D721Med (cell line): Measurements from ENCODE around the gene DNAJC15.

Source experiments
- DNase-seq: peaks from one replicate; pipeline ENCODE4 v3.0.0; 2011; ENCODE audit warnings: low spot score; ENCODE audit not compliant: insufficient read length
- FAIRE-seq: peaks from 2 replicates; lab custom pipeline; 2011; peaks lifted over from hg19 to GRCh38; lab: Jason Lieb, UNC
- TF ChIP-seq, protein P1 (sequence below): IDR thresholded peaks from 2 replicates; pipeline ENCODE4 v1.5.1; 2012; ENCODE audit warnings: mild to moderate bottlenecking, control low read depth; ENCODE audit not compliant: insufficient read depth; ENCODE audit errors: missing control alignments

The DNAJC15 gene

DNA sequence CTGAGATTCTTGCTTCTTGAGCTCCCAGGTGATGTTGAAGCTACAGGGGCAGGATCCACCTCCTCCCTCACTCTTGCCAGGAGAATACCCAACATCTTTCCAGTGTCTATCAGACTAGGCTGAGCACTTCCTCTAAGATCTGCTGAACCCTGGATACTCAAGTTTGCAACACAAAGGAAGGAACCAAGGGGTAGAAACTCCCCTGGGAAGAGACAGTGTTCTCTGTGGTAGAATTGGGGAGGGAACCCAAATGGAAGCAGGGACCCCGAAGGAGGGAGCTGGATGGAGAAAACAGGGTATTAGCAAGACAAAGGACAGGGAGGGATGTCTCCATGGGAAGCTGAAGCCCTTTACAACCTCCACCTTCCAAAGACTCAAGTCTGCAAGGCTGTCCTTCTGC, 117.6 kb downstream of the DNAJC15 start:
- TF ChIP-seq, protein P1, sequence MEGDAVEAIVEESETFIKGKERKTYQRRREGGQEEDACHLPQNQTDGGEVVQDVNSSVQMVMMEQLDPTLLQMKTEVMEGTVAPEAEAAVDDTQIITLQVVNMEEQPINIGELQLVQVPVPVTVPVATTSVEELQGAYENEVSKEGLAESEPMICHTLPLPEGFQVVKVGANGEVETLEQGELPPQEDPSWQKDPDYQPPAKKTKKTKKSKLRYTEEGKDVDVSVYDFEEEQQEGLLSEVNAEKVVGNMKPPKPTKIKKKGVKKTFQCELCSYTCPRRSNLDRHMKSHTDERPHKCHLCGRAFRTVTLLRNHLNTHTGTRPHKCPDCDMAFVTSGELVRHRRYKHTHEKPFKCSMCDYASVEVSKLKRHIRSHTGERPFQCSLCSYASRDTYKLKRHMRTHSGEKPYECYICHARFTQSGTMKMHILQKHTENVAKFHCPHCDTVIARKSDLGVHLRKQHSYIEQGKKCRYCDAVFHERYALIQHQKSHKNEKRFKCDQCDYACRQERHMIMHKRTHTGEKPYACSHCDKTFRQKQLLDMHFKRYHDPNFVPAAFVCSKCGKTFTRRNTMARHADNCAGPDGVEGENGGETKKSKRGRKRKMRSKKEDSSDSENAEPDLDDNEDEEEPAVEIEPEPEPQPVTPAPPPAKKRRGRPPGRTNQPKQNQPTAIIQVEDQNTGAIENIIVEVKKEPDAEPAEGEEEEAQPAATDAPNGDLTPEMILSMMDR = no peak
- no peak for FAIRE-seq
- no peak for DNase-seq

DNA sequence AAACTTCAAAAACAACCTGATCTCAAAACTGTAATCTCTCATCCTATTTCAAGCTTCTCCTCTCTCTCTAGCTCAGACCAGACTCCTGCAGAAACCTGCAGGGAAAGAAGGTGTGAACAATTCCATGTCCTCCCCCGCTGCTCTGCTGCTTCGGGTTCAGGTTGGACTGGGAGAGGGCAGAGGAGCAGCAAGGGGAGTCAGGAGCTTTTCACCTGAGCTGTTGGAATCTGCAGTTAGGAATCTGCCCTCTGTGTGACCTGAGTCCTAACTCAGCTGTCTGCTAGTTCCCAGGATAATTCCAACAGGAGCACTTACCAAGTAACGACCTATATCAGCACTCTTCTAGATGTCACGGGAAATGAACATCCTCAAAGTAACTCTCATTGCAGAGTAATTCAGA, 118.3 kb downstream of the DNAJC15 start:
- TF ChIP-seq, protein P1 = no peak
- no peak for DNase-seq
- no peak for FAIRE-seq

DNA sequence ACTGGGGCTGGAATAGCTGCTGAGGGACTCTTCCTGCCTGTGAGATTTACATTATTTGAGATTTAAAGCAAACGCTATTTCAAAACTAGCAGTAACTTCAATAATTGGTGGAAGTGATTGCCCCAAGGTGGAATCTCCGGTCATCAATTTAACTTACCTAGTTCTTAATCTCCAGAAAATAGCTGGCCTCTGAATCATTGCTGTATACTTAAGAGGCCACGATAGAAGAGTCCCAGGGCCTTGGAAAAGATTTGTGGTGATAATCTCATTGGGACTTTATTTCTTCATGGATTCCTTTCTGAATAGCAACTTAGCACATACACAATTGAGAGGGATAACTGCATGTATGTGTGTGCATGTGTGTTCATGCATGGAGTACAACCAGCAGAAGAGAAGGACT, 120.2 kb downstream of the DNAJC15 start:
- TF ChIP-seq, protein P1 = no peak
- FAIRE-seq (no peak), DNase-seq (no peak)

DNA sequence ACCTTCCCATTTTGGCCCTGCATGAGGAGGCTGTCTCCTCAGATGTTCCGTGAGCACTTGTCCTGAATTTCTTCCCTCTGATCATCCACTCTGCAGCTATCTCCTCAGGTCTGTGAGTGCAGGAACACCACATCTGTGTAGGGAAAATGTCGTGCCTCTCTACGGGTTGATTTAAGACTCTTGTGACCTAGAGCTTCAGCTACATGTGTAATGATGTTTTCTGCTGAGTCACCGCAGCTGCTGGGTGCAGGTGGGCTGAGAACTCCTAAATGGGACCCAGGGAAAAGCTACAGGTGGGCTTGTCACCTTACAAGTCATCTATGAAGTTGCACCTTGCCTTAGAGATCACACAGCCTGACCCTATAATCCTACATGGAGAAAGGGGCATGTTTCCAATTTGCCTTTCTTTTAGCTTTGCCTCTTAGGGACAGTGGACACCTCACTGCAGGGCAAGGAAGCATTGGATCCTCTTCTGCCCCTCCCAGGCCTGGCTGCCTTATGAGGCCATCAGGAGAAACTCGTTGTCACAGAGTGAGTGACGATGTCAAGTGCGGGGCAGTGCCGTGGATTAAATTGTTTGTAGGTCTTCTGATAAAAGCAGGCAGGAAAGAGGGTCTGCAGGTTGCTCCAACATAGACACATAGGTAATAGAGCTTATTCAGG, 122.3 kb downstream of the DNAJC15 start:
- FAIRE-seq = no peak
- DNase-seq = no peak

DNA sequence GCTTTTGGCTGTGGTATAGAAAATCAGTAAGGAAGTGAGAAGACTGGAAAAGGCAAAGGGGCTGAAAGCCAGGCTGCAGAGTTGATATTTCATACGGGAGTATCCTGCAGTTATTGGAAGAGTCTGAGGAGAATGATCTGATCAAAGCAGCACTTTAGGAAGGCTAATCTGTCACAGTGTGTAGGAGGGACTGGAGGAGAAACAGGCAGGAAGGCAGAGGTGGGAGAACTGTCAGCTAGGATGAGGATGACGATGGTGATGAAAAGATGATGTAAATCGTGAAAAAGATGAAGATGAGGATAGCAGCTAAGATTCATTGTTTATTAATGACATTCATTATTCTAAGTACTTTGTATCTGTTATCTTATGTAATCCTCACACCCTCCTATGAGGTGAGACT, 123.0 kb downstream of the DNAJC15 start:
- FAIRE-seq (no peak), DNase-seq (no peak)
- TF ChIP-seq, protein P1 = no peak

More for the DNA sequence above, 122.3 kb downstream of the DNAJC15 start:
- TF ChIP-seq, protein P1 = no peak

DNA sequence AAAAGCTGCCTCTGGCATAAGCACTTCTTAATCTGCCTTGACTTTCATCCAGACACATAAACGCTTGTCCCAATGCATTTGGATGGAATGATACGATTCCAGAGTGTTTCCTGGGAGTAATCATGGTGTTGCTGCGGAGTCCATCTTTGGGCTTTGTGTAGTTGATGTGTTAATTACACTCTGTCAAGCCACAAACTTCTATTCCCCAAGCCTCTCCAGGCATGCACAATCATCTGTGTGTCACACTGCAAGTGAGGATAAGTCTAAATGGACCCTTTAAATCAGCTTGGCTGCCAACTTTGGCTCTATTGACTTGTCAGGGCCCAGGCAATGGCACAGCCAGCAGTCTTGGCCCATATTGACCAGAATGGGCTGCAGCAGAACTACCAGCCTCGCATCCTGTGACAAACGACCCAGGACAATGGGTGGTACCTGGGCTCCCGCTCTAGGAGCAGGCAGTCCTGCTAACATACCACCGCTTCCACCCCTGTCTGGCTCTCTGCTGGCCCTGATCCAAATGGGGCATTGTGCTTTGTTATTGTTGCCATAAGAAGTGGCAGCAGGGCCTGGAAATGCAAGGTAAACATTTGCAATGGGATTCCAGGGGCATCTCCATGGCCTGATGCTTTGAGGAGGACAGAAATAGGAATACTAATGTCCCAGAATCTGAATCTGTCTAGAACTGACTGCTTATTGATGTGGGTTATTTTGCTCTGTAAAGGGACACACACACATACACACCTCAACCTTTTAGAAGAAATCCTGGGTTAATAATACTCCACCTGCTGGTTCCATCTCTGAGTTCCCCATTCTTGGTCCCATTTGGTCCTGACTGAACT, 127.2 kb downstream of the DNAJC15 start:
- FAIRE-seq (no peak), DNase-seq (no peak)
- TF ChIP-seq, protein P1 = no peak
